A549 (cell line): ENCODE measurements around the gene ZDHHC1. TPM values are rescaled to one million over a fixed set of nuclear protein-coding genes. Genes with fewer than 3 reads are reported as not detected.

ENCODE experiments used
- ATAC-seq, 2 experiments: fragments of 200-7000 bp in 1 of 2; fragments of >200 bp in 1 of 2; cut with Nextera tagmentation in 1 of 2; cut with Tn5 transposase in 1 of 2; 3 replicates each; pipeline versions ENCODE4 v1.8.0 to v1.9.1; 2018 to 2020; ENCODE audit warnings: mild to moderate bottlenecking in 1 of 2, moderate library complexity in 1 of 2
- CTCF ChIA-PET: fragments of 300-600 bp; sonication (Branson Sonifier 250); formaldehyde crosslinking; extraction: SDS; loops from one replicate; lab custom pipeline; 2021; ENCODE audit warnings: antibody characterized with exemption, inconsistent platforms; lab: Yijun Ruan, JAX
- POLR2A ChIA-PET: fragments of 350-600 bp; formaldehyde crosslinking; extraction: SDS; loops from one replicate; lab custom pipeline; 2021; ENCODE audit warnings: antibody characterized with exemption, inconsistent platforms; lab: Yijun Ruan, JAX
- DNase-seq, 2 experiments: peaks; one replicate each; pipeline versions ENCODE4 v3.0.0 to v3.0.0-alpha.2; 2011 to 2016; ENCODE audit warnings: low read depth in 1 of 2, low spot score in 1 of 2
- FAIRE-seq: peaks from 2 replicates; lab custom pipeline; 2011; peaks lifted over from hg19 to GRCh38; lab: Jason Lieb, UNC
- H3K27ac ChIP-seq, 2 experiments: fragments of >200 bp; sonication (Bioruptor Twin); formaldehyde crosslinking; 3 replicates each; pipeline ENCODE4 v1.5.1; 2016 to 2017
- H3K4me1 ChIP-seq: fragments of >200 bp; sonication (Bioruptor Twin); formaldehyde crosslinking; 3 replicates; pipeline ENCODE4 v1.6.1; 2016
- H3K4me2 ChIP-seq: fragments of >200 bp; sonication (Bioruptor Twin); formaldehyde crosslinking; 3 replicates; pipeline ENCODE4 v1.6.1; 2016
- H3K4me3 ChIP-seq: fragments of >200 bp; sonication (Bioruptor Twin); formaldehyde crosslinking; 3 replicates; pipeline ENCODE4 v1.5.1; 2016
- H3K9me3 ChIP-seq: fragments of >200 bp; sonication (Bioruptor Twin); formaldehyde crosslinking; 3 replicates; pipeline ENCODE4 v1.6.1; 2016
- ATOH8 ChIP-seq: fragments of 250-450 bp; sonication (Bioruptor Pico); IDR thresholded peaks from 2 replicates; pipeline ENCODE4 v1.5.0; 2020; ENCODE audit warnings: low read depth, mild to moderate bottlenecking, moderate library complexity
- BCL3 ChIP-seq: fragments of >200 bp; sonication (Bioruptor Twin); formaldehyde crosslinking; IDR thresholded peaks from 3 replicates; pipeline ENCODE4 v1.6.1; 2016
- BHLHE40 ChIP-seq: IDR thresholded peaks from 2 replicates; pipeline ENCODE4 v1.6.1; 2012; ENCODE audit warnings: low read depth, low read length, inconsistent platforms
- CBX8 ChIP-seq: fragments of 200-600 bp; sonication (generic); IDR thresholded peaks from 2 replicates; pipeline ENCODE4 v1.6.1; 2016
- CHD2 ChIP-seq: fragments of 150-350 bp; IDR thresholded peaks from 2 replicates; pipeline ENCODE4 v1.6.1; 2014; ENCODE audit warnings: low read length; ENCODE audit not compliant: partially characterized antibody
- CHD4 ChIP-seq: fragments of 200-600 bp; sonication (generic); IDR thresholded peaks from 2 replicates; pipeline ENCODE4 v1.6.1; 2016; ENCODE audit warnings: antibody characterized with exemption, mild to moderate bottlenecking, borderline replicate concordance
- EHMT2 ChIP-seq: fragments of 200-600 bp; sonication (generic); IDR thresholded peaks from 2 replicates; pipeline ENCODE4 v1.6.1; 2016; ENCODE audit warnings: antibody characterized with exemption, low read depth, mild to moderate bottlenecking, moderate library complexity
- ELK1 ChIP-seq: fragments of 150-350 bp; IDR thresholded peaks from 2 replicates; pipeline ENCODE4 v1.6.1; 2014; ENCODE audit warnings: low read depth, mild to moderate bottlenecking, low read length
- FOSB ChIP-seq: fragments of 250-450 bp; sonication (Bioruptor Pico); IDR thresholded peaks from 2 replicates; pipeline ENCODE4 v1.5.0; 2020; ENCODE audit warnings: mild to moderate bottlenecking, moderate library complexity
- FOSL2 ChIP-seq, 2 experiments: fragments of 450-650 bp in 1 of 2; fragments of >200 bp in 1 of 2; sonication (Bioruptor Twin) in 1 of 2; formaldehyde crosslinking; IDR thresholded peaks; 2 replicates each; pipeline versions ENCODE4 v1.5.0 to v1.6.1; 2016 to 2020; ENCODE audit warnings: mild to moderate bottlenecking in 1 of 2, moderate library complexity in 1 of 2
- FOXS1 ChIP-seq: fragments of 250-450 bp; sonication (Bioruptor Pico); IDR thresholded peaks from 2 replicates; pipeline ENCODE4 v1.5.0; 2020; ENCODE audit warnings: mild to moderate bottlenecking, moderate library complexity
- HES2 ChIP-seq: fragments of >200 bp; sonication (Bioruptor Twin); formaldehyde crosslinking; IDR thresholded peaks from 2 replicates; pipeline ENCODE4 v1.6.1; 2016
- HOXB13 ChIP-seq: fragments of 250-450 bp; sonication (Bioruptor Pico); IDR thresholded peaks from 2 replicates; pipeline ENCODE4 v1.5.0; 2020; ENCODE audit warnings: low read depth, mild to moderate bottlenecking, moderate library complexity
- MYC ChIP-seq: IDR thresholded peaks from 2 replicates; pipeline ENCODE4 v1.6.1; 2012; ENCODE audit warnings: mild to moderate bottlenecking, inconsistent platforms, low read length, improper control_type of control experiment, borderline replicate concordance
- NFE2L2 ChIP-seq: fragments of 150-350 bp; conservative IDR thresholded peaks from 2 replicates; pipeline ENCODE4 v1.6.1; 2014; ENCODE audit warnings: low read length
- NR3C1 ChIP-seq: fragments of >200 bp; sonication (Bioruptor Twin); formaldehyde crosslinking; IDR thresholded peaks from 3 replicates; pipeline ENCODE4 v1.6.1; 2017
- PBX3 ChIP-seq: IDR thresholded peaks from 2 replicates; pipeline ENCODE4 v1.6.1; 2012
- POLR2A ChIP-seq: IDR thresholded peaks from 2 replicates; pipeline ENCODE4 v1.6.1; 2012; ENCODE audit warnings: mild to moderate bottlenecking, low read length
- RAD21 ChIP-seq, 2 experiments: fragments of >200 bp in 1 of 2; sonication (Bioruptor Twin) in 1 of 2; formaldehyde crosslinking in 1 of 2; IDR thresholded peaks in 1 of 2; conservative IDR thresholded peaks in 1 of 2; 2 replicates in 1 of 2; 3 replicates in 1 of 2; pipeline ENCODE4 v1.6.1; 2012 to 2018; ENCODE audit warnings: inconsistent platforms in 1 of 2
- RFX5 ChIP-seq: fragments of 450-650 bp; IDR thresholded peaks from 2 replicates; pipeline ENCODE4 v1.7.1; 2014; ENCODE audit warnings: antibody characterized with exemption, mild to moderate bottlenecking, moderate library complexity
- RNF2 ChIP-seq: fragments of 200-600 bp; sonication (generic); IDR thresholded peaks from 2 replicates; pipeline ENCODE4 v1.6.1; 2016; ENCODE audit warnings: low read depth, mild to moderate bottlenecking, antibody characterized with exemption, moderate library complexity, borderline replicate concordance
- SMC3 ChIP-seq: fragments of >200 bp; sonication (Bioruptor Twin); formaldehyde crosslinking; IDR thresholded peaks from 3 replicates; pipeline ENCODE4 v1.6.1; 2018; ENCODE audit warnings: inconsistent platforms
- SREBF2 ChIP-seq: fragments of 450-650 bp; IDR thresholded peaks from 2 replicates; pipeline ENCODE4 v1.6.1; 2014; ENCODE audit warnings: mild to moderate bottlenecking, moderate library complexity
- ZC3H11A ChIP-seq: fragments of 450-650 bp; IDR thresholded peaks from 2 replicates; pipeline ENCODE4 v1.6.1; 2014; ENCODE audit warnings: antibody characterized with exemption, mild to moderate bottlenecking
- ZNF302 ChIP-seq: fragments of 250-450 bp; sonication (Bioruptor Pico); IDR thresholded peaks from 2 replicates; pipeline ENCODE4 v1.9.0; 2021; ENCODE audit warnings: inconsistent platforms, mild to moderate bottlenecking, moderate library complexity
- ZSCAN20 ChIP-seq: fragments of 250-450 bp; sonication (Bioruptor Pico); IDR thresholded peaks from 2 replicates; pipeline ENCODE4 v1.8.0; 2022; ENCODE audit warnings: mild to moderate bottlenecking, moderate library complexity
- WGBS: methylation state at CpG from one replicate; pipeline ENCODE4 v1.1.6; 2017; ENCODE audit errors: missing lambda C conversion rate; 5-methylcytosine and 5-hydroxymethylcytosine counted together
- polyA plus RNA-seq, 4 experiments: library from polyadenylated mRNA; depleted of rRNA in 3 of 4; stranded (reverse); fragments of >200 nt; fragmentation: RNase III in 1 of 4; extraction: RNeasy Plus Mini Kit Qiagen cat#74134 plus additional on column Dnase treatment in 1 of 4; gene quantifications; 2 replicates in 3 of 4; 3 replicates in 1 of 4; pipeline ENCODE4 v1.2.3, GENCODE V29; 2011 to 2017
- TF ChIP-seq, protein P1 (sequence below): IDR thresholded peaks from 2 replicates; pipeline ENCODE4 v1.6.1; 2012

Gene ZDHHC1
- polyA plus RNA-seq, 2 of the 4 experiments (the other 2 are of a cell fraction): 3.5 to 5.9 TPM

DNA sequence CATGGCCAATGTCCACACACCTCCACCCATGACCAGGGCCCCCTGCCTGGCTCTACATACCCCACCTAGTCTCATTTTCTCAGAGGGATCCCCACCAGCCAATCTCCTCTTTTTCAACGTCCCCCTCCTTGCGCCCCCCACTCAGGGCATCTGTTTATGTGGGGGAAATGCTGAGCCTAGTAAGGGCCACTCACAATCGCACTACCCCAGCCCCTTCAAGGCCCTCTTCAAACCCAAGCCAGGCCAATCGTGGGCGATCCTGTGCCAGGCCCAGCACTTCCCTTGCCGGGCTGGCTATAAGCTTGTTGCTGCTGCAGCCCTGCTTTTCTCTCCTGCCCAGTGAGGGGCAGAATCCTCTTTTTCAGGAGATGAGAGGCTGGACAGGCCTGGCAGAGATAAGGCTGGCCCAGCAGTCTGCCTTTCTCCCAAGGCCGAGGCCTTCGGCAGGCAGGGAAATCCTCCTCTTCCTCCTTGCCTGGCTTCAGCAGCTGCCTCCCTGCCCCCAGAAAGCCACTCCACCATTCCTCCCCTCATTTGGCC lies 30.8 kb upstream of the ZDHHC1 start:
- Histone ChIP-seq H3K4me1 (peaks cover 17% of the 10 kb centered on the region), H3K27ac (0 out of 6 replicates have a peak overlapping the region, but pooled peaks of 1 of the 2 experiments have one; percentile 3), H3K4me3 (no peak overlapping the region), H3K9me3 (no peaks in the 10 kb centered on the region), H3K4me2 (no peak overlapping the region; the same call in 2 of the 3 replicates)
- CTCF ChIA-PET: interaction anchor here (0.5 to 17.9 kb wide), 24 partner anchors 9 to 777 kb away, joined by 3 to 207 read pairs (median 4); partner anchors contain the start of genes CARMIL2 and ZDHHC1
- DNase-seq (no peak), ATAC-seq (no peak), FAIRE-seq (no peak)
- no peak for TF ChIP-seq SMC3
- TF ChIP-seq RNF2: no peak
- no peak for TF ChIP-seq FOSL2 (IDR thresholded peaks at IDR 0.05)
- TF ChIP-seq FOSL2 (CRISPR knock-in tag; IDR thresholded peaks at IDR 0.05): no peak
- TF ChIP-seq CHD4: no peak
- no peak for TF ChIP-seq SREBF2
- TF ChIP-seq MYC: no peak
- no peak for TF ChIP-seq HOXB13
- no peak for TF ChIP-seq FOXS1 (CRISPR knock-in tag)
- no peak for TF ChIP-seq CBX8
- TF ChIP-seq FOSB (CRISPR knock-in tag): no peak
- TF ChIP-seq POLR2A: no peak
- TF ChIP-seq, protein P1, sequence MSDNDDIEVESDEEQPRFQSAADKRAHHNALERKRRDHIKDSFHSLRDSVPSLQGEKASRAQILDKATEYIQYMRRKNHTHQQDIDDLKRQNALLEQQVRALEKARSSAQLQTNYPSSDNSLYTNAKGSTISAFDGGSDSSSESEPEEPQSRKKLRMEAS: no peak
- no peak for TF ChIP-seq BHLHE40
- no peak for TF ChIP-seq ATOH8 (CRISPR knock-in tag)
- no peak for TF ChIP-seq ZC3H11A
- no peak for TF ChIP-seq RFX5
- POLR2A ChIA-PET: no interaction called here
- WGBS: 94% methylated on average over 7 of the region's 8 CpGs

DNA sequence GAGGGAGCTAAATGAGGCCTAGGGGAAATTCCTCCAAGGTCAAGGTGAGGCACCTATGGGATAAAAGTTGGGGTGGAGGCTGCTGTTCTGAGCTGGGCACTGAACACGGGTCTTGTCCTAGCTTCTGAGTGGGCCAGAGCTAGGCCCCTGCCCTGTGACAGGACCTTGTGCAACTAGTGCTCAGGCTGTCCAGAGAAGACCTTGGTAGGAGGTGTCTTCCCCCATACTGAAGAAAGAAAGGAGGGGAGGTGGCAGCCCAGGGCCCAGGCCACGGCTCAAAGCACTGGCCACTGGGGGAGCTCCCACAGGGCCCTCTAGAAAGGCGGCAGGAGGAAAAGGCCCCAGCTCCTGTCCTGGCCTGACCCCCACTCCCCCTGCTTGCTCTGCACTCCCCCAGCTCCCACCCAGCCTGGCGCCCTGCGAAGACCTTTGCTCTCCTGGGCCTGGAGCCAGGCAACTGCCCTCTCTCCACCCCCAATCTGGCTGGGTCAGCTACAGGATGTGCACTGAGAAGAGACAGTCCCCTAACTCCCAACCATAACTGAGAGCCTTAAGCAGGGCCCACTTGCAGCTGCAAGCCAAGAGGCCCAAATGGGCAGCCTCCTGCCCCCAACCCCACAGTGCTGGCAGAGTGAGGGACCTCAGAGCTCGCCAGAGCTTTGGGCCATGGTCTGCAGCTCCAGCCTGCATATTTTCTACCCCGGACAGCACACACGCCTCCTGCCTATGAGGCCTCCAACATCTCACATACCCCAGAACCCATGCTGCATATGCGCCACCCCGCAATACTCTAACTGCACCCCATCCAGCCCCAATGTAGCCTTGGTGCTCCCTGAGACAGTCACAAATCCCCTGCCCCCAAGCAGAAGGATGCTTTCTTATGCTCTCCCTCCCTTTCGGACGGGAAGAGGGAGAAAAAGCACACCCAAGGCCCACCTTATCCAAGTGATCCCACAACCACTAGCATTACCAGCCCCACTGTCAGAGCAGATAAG lies 29.9 kb upstream of the ZDHHC1 start:
- H3K4me2 ChIP-seq: peak overlapping the region; percentile 1
- POLR2A ChIA-PET: no interaction called here
- 83% methylated on average over 11 of the region's 12 CpGs for WGBS

More for the DNA sequence above, 29.9 kb upstream of the ZDHHC1 start:
- DNase-seq (no peak), FAIRE-seq (no peak), ATAC-seq (peak; percentile 25 to 48; a peak in 3 of 6 replicates)
- Histone ChIP-seq H3K4me3 (no peak overlapping the region), H3K9me3 (no peaks in the 10 kb centered on the region), H3K27ac (peak overlapping the region; percentile 3 to 50; a peak in 1 of 6 replicates), H3K4me1 (peaks cover 13% of the 10 kb centered on the region)
- CTCF ChIA-PET: interaction anchor here (0.6 to 17.9 kb wide), 20 partner anchors 8 to 261 kb away, joined by 3 to 207 read pairs (median 4); partner anchors contain the start of genes CARMIL2 and ZDHHC1
- no peak for TF ChIP-seq ZSCAN20 (CRISPR knock-in tag)
- no peak for TF ChIP-seq RAD21 (conservative IDR thresholded peaks at IDR 0.05 in 1 of 2, IDR thresholded peaks at IDR 0.05 in 1 of 2)
- TF ChIP-seq ZNF302 (CRISPR knock-in tag): no peak
- no peak for TF ChIP-seq NR3C1
- TF ChIP-seq FOXS1 (CRISPR knock-in tag): no peak
- TF ChIP-seq CBX8: no peak
- no peak for TF ChIP-seq PBX3
- TF ChIP-seq NFE2L2: no peak
- TF ChIP-seq SMC3: no peak
- TF ChIP-seq FOSL2 (IDR thresholded peaks at IDR 0.05): no peak
- no peak for TF ChIP-seq FOSL2 (CRISPR knock-in tag; IDR thresholded peaks at IDR 0.05)
- no peak for TF ChIP-seq HES2
- no peak for TF ChIP-seq BCL3
- TF ChIP-seq ELK1: no peak
- TF ChIP-seq CHD2: no peak
- no peak for TF ChIP-seq EHMT2
